SK-N-DZ (cell line): Measurements from ENCODE around the gene CDO1.

ENCODE experiments used
- DNase-seq: peaks from one replicate; pipeline ENCODE4 v3.0.0-alpha.2; 2015; ENCODE audit warnings: low spot score
- small RNA-seq, 2 experiments: library from RNA; depleted of rRNA; stranded (forward); fragments of <200 nt; gene quantifications; one replicate each; pipeline ENCODE3, GENCODE V24; 2014

The CDO1 gene

GRCh38 chr5:115788440-115788839 lies 28.0 kb downstream of the CDO1 start:
- DNase-seq, result no peak

GRCh38 chr5:115787426-115787825 lies 29.0 kb downstream of the CDO1 start:
- DNase-seq, result no peak

DNA sequence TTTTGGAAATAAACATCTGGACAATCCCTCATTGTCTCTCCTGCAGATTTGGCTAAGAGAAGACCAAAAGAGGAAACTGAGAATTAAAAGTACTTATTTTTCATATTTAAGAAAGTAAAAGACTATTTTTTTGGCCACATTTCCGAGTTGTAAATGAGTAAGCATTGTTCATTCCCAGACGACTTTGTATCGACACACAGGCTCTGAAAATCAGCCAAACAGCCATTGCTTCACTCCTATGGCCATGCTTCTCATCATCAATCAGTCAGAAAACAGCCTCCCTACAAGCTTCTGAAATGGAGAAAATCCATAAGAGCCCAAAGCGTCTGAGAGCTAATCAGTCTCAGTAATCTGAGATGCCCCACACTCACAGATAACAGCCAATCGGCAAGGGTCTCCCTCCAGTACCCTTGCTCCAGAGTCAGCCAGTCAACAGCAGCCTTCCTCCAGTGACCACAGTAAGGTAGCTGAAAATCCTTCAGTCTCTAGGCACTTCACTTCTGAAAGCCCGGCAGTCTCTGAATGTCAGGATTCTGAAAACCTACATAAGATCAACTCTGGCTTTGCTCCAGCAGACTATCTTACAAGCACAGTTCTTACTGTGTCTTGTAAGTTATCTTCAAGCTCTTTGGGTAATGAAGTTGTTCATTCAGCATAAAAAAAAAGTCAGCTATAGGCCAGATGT lies 30.9 kb downstream of the CDO1 start:
- DNase-seq, result peak; percentile 92

- no peak for DNase-seq
Observed at GRCh38 chr5:115778417-115778816, 38.0 kb downstream of the CDO1 start.

- no peak for DNase-seq
Observed at GRCh38 chr5:115776989-115777388, 39.5 kb downstream of the CDO1 start.

GRCh38 chr5:115775999-115776398 lies 40.5 kb downstream of the CDO1 start:
- DNase-seq, result no peak

DNA sequence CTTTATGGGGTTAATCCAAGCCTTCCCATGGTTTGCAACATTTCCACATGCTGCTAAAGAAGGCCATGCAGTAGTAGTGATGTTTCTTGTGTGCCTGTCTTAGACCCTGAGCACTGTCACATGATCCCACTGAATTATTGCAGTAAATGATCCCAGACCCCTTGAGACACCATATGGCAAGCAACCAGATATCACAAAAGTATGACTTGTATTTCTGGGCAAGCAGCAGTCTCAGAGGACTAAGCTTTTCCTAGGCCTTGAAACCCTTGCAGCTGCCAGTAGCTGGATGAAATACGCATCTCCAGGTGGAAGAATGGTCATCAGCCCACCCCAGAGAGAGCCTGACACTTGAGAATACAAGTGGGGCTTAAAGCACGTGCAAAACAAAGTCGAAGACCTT lies 41.8 kb downstream of the CDO1 start:
- DNase-seq, result peak; percentile 13

- DNase-seq, result no peak
Observed at GRCh38 chr5:115772731-115773475, 43.6 kb downstream of the CDO1 start.

DNA sequence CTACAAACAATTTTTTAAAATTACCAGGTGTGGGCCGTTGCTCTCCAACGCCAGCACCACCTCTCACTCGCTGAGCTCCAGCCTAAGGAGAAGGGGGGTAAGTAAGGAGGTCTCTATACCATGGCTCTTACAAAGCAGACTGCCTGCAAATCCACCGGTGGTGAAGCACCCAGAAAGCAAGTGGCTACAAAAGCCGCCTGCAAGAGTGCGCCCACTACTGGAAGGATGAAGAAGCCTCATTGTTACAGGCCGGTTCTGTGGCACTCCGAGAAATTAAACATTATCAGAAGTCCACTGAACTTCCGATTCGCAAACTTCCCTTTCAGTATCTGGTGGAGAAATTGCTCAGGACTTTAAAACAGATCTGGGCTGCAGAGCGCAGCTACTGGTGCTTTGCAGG lies 46.0 kb downstream of the CDO1 start:
- no peak for DNase-seq

GRCh38 chr5:115767424-115767823 lies 49.0 kb downstream of the CDO1 start:
- DNase-seq, result no peak

GRCh38 chr5:115766608-115767007 lies 49.9 kb downstream of the CDO1 start:
- no peak for DNase-seq

DNA sequence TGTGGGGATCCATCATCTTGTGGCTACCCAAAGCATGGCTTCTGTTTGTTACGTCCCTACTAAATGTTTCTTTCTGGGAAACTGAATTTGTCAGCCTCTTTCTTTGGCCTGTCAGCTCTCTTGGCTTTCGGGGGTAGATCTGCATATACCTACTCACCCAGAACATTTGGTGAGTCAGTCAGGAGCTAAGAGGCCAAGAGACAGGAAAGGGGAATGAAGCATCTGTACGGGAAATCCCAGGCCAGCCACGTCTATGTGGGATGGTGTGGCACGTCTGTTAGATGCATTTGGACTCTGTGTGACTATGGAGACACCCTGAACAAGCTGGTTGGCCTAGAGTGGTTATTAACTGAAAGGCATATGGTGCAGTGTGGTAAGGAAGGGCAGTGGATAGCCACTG lies 58.1 kb downstream of the CDO1 start:
- DNase-seq, result no peak

DNA sequence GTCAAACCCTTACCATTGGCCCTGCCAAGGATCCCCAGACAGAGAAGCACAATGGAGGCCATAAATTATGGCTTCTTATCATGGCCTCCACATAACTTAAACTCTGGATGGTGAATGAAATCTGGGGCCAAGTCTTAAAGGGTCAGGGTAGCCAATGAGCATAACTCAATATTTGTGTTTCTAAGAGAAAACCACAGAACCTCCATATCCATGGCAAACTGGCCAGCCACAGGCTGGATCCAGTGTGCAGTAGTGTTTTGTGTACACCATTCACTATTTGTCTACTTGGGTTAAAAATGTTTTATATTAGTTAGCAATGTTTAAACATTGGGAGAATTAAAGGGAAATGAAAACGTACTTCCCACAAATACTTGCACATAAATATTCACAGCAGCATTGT lies 60.8 kb downstream of the CDO1 start:
- no peak for DNase-seq

Small RNA genes lying within 50 kb of the gene (small RNA-seq; reads per million reads assigned to genes)
- gene RNU2-49P, result 0.68 to 1.1 reads per million in 2 experiments
